HG03097 (cell line): ENCODE data around the gene URB2.
A peak's percentile ranks its signal among the peaks of the same experiment; 100 is the strongest.
"Not testable (repeated sequence)": the region's sequence is repeated elsewhere in the genome, so short reads cannot be mapped to it uniquely, and the experiment has no call there.

ENCODE experiments used
- ATAC-seq: cut with Tn5 transposase; IDR thresholded peaks from one replicate; pipeline ENCODE4 v1.9.1; 2021; ENCODE audit not compliant: unreplicated experiment, low FRiP score

URB2 gene

DNA sequence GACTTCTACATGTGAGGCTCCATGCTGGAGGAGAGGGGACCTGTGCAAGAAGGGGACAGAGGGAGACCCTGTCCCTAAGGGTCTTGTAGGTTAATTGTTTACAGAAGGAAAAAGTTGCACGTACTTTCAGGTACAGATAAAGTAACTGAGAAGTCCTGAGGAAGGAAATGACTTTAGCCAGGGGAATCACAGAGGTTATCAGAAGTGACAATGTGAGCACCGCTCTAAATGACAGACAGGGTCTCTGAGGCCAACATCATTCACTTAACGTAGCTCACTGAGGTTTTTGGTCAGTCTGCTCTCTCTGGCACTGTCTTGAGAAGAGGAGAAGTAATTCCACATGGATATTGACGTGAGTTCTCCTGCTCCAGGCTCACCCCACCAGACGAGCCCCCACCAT lies 12.1 kb upstream of the URB2 start:
- no peak for ATAC-seq

DNA sequence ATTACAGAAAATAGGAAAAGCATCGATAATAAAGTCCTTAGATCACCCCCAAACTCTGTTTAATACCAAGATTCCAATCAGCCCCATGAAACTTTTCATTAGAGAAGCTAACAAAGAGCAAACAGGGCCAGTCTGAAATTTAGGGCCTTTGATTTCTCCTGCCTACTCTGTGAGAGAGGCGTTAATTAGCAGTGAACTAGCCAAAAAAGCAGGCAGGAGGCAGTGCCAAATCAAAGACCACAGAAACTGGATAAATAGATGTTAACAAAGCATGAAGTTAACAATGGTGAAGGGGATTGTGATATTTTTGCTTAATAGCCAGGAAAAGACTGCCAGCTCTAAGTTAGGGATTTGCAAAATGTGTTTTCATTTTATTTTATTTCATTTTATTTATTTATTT lies 11.3 kb upstream of the URB2 start:
- ATAC-seq, result no peak

GRCh38 chr1:229617351-229618100 lies 8.5 kb upstream of the URB2 start:
- no peak for ATAC-seq

GRCh38 chr1:229619002-229619401 lies 7.0 kb upstream of the URB2 start:
- no peak for ATAC-seq

DNA sequence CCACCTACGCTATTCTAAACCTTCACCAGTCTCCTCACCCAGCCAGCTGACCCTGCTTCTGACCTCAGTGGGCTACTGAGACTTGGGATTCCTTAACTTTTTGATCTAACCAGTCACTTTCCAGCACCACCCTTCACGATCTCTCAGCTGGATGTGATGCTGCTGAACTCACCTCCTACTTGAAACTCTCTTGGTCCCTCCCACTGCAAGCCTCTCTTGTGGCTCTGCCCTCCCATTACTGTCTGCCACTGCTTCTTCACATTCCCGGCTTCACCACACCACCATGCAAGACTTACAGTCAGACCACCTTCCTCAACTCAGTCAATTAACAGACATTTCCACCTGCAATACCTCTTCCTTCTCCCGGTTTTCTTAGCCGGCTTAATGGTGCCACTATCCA lies 6.4 kb upstream of the URB2 start:
- ATAC-seq, result no peak

GRCh38 chr1:229620876-229621275 lies 5.2 kb upstream of the URB2 start:
- no peak for ATAC-seq

DNA sequence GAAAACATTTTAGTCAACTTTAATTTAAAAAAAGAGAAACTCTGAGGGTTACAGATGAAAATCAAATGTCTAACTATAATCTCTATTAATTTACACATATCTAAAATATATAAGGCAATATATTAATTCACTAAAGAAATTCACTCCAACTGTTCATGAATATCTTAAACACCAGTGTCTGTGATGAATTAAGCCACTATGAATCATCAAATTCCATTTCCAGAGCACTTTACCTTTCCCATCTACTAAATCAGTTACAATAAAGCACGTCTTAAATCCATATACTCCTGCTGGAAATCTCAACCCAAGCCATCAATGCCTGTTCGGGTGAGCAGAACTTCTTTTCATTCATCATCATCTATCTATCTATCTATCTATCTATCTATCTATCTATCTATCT lies 4.4 kb upstream of the URB2 start:
- ATAC-seq, result no peak

DNA sequence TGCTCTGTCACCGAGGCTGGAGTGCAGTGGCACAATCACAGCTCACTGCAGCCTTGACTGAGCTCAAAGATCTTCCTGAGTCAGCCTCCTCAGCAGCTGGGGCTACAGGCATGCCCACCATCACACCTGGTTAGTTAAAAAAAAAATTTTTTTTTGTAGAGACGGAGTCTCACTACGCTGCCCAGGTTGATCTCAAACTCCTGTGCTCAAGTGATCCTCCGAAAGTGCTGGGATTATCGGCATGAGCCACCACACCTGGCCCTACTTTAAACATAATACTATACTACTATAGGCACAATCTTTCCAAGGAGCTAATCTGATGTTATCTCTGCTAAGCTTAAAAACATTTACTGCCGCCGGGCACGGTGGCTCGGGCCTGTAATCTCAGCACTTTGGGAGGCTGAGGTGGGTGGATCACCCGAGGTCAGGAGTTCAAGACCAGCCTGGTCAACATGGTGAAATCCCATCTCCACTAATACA lies 3.4 kb upstream of the URB2 start:
- ATAC-seq, result not testable (repeated sequence)

- ATAC-seq, result no peak
These were observed 2.8 kb upstream of the URB2 start for GRCh38 chr1:229623225-229623624.

DNA sequence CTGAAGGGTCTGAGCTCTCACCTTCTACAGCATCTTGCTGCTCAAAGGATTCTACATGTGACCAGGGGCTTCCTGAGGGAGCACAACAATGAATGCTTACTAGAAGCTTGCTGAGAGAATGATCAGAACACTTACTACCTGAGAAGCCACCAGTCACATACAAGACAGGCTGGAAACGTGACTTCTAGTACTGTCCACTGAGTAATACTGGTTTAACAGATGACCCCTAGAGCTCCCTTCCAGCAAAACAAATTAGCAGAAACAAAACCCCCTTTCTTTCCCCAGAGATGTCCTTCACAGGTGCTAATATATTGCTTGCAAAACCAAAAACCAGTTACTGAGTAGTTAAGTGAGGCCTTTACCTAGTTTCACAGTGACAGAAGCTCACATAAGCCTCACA lies 2.2 kb upstream of the URB2 start:
- no peak for ATAC-seq

- ATAC-seq, result no peak
These were observed 1.5 kb upstream of the URB2 start for GRCh38 chr1:229624521-229625070.

- ATAC-seq, result peak; percentile 33
These were observed 754 bp upstream of the URB2 start for GRCh38 chr1:229625071-229625914.

GRCh38 chr1:229627003-229627402 lies 956 bp downstream of the URB2 start:
- no peak for ATAC-seq

DNA sequence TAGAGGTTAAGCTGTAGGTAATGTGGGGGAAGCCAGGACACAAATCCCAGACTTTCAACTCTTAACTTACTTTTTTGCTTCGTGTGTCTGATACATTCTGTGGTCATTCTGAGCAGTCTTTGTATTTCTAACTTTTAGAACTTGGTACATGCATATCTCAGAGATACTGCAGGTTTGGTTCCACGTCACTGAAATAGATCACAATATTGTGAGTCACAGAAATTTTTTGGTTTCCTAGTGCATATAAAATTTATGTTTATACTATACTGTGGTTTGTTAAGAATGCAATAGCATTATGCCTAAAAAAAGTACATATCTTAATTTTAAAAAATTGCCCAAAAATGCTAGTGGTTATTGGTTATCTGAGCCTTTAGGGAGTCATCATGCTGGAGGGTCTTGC lies 3.2 kb downstream of the URB2 start:
- ATAC-seq, result no peak

DNA sequence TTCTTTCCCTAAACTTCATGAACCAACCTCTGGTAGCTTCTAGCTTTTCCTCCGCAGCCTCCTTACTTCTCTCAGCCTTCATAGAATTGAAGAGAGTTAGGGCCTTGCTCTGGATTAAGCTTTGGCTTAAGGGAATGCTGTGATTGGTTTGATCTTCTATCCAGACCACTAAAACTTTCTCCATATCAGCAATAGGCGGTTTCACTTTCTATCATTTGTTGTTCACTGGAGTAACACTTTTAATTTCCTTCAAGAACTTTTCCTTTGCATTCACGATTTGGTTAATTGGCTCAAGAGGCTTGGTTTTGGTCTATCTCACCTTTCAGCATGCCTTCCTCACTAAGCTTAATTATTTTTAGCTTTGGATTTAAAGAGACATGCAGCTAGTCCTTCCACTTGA lies 5.1 kb downstream of the URB2 start:
- no peak for ATAC-seq

- no peak for ATAC-seq
These were observed 5.9 kb downstream of the URB2 start for GRCh38 chr1:229631966-229632365.

DNA sequence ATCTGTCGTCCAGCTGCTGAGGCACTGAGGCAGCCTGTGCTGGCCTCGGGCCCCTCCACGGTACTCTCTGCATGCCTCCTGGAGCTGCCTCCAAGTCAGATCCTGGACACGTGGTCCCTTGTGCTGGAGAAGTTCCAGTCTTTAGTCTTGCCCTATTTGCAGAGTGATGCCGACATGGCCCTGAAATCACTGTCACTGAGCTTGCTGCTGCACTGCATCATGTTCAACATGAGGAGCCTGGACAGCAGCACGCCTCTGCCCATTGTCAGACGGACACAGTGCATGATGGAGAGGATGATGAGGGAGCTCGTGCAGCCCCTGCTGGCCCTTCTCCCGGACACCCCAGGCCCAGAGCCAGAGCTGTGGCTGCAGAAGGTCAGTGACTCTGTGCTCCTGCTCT lies 10.0 kb downstream of the URB2 start:
- ATAC-seq, result no peak

DNA sequence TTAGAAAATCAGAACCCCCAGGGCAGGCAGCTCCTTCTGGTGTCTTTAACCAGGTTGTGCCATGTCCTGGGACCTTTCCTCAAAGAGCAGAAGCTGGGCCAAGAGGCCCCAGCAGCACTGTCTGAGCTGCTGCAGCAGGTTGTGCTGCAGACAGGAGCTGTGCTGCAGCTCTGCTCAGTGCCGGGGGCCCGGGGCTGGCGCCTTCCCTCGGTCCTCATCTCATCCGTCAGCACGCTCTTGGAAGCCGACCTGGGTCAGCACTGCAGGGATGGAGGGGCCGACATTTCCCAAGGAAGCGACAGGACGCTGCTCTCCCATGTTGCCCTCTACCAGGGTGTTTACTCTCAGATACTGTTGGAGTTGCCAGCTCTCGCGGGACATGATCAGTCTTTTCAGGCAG lies 11.7 kb downstream of the URB2 start:
- ATAC-seq, result no peak

DNA sequence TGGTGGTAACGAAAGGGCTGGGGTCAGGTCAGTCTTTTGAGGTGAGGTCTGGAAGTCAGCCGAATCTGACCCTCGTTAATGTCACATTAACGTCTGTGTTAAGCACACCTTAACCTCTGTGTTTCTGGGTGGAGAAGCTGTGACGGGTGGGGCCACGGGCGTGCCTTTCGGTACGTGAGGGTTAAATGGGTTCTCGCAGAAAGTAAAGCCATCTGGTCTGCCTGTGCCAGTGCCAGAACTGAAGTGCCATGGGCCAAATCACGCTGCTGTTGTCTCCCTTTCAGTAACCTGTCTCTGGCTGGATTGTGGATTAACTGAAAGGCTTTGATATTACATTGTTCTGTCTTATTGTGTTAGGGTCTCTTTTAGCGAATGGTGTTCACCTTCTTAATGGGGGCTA lies 14.4 kb downstream of the URB2 start:
- ATAC-seq, result no peak

- no peak for ATAC-seq
These were observed 15.3 kb downstream of the URB2 start for GRCh38 chr1:229641306-229641705.

GRCh38 chr1:229642376-229642775 lies 16.3 kb downstream of the URB2 start:
- ATAC-seq, result no peak

GRCh38 chr1:229642970-229643369 lies 16.9 kb downstream of the URB2 start:
- ATAC-seq, result no peak
